G401 (cell line): ENCODE measurements around the gene PRKAG2. TPM values are rescaled to one million over a fixed set of nuclear protein-coding genes. Genes with fewer than 3 reads are reported as not detected.

Experiments used
- DNase-seq: peaks from one replicate; pipeline ENCODE4 v3.0.0-alpha.2; 2015; ENCODE audit warnings: low spot score
- in situ Hi-C: cut with HindIII; loops from 2 replicates; pipeline ENCODE4 v1.10.0; 2016; ENCODE audit warnings: low sequenced_read_pairs, mixed read lengths
- total RNA-seq: library from RNA; depleted of rRNA; stranded (reverse); fragments of >200 nt; shearing (Covaris generic); gene quantifications from 2 replicates; pipeline ENCODE4 v1.2.3, GENCODE V29; 2014

PRKAG2 gene
- total RNA-seq, 1 experiment from 2014 or later: 92.4 TPM

DNA sequence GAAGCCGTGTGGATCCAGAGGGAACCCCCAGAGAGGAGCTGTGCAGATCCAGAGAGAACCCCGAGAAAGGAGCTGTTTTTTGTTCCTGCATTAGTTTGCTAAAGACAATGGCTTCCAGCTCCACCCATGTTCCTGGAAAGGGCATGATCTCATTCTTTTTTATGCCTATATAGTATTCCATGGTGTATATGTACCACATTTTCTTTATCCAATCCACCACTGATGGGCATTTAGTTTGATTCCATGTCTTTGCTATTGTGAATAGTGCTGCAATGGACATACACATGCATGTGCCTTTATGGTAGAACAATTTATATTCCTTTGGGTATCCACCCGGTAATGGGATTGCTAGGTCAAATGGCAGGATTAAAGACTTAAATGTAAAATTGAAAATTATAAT is 261.9 kb downstream of the PRKAG2 start:
- DNase-seq: no peak
- in situ Hi-C loops: no loop called here

DNA sequence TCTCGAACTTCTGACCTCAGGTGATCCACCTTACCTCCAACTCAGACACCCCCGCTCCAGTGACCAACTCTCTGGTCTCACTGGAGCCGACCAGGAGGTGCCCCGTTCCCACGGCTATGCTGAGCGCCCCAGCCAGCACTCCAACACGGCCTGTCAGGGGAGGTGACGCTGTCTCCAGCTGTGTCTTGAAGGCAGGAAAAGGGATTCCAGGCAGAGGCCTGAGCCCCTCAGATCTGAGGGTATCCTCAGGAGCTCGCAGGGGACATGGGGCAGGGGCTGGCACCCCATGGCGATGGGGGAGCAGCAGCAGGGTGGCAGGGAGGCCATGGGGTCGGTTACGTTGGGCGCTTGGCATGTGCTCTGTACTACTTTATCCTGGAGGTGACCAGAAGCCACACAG is 262.9 kb downstream of the PRKAG2 start:
- in situ Hi-C loops: no loop called here
- DNase-seq: no peak

DNA sequence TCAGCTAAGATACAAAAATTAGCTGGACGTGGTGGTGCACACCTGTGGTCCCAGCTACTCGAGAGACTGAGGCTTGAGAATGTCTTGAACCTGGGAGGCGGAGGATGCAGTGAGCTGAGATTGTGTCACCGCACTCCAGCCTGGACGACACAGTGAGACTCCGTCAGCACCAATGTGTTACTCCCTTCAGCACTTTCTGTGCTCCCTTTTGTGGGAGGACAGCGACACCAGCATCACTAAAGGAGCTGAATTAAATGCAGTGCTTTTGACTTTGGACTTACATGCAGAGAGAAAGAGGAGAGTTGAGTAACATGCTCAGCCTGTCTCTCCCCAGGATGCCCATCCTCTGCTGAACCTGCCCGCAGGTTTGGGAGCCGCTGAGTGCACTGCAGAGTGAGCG is 265.0 kb downstream of the PRKAG2 start:
- no peak for DNase-seq
- in situ Hi-C loops: no loop called here

DNA sequence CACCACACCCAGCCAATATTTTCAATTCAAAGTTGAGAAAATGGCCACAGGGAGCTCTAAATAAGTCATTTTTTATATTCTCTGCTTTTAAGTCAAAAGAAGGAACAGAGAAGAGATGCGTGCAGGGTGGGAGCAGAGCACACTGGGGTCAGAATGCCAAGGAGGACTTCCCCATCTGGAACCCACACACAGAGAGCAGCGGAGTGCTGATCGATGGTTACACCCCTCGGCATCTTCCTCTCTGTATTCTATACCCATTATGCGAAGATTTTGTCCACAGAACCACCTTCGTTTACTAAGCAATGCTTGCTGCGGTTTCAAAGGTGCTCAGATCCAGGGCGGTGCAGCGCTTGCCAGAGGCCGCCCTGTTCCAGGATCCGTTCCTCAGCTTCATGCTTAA is 265.9 kb downstream of the PRKAG2 start:
- in situ Hi-C loops: no loop called here
- no peak for DNase-seq

DNA sequence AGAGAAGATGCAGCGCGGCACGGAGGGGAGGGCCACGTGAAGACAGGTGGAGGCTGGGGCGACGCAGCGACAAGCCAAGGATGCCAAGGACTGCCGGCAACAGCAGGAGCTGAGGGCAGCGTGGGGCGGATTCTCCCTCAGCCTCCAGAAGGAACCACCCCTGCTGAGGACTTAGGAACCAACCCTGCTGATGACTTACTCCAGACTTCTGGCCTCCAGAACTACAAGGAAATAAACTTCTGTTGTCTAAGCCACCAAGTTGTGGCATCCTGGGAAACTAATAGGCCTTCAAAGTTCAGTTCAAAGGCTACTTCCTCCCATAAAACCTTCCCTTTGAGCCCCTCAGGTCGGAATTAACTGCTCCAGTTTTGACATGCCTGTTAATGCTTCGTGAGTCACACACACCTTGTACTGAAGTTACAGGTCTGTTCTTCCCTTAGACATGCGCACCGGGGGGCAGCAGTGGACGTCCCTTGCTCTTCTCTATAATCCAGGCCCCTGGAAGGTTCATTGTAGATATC is 268.8 kb downstream of the PRKAG2 start:
- no peak for DNase-seq
- in situ Hi-C loops: no loop called here

DNA sequence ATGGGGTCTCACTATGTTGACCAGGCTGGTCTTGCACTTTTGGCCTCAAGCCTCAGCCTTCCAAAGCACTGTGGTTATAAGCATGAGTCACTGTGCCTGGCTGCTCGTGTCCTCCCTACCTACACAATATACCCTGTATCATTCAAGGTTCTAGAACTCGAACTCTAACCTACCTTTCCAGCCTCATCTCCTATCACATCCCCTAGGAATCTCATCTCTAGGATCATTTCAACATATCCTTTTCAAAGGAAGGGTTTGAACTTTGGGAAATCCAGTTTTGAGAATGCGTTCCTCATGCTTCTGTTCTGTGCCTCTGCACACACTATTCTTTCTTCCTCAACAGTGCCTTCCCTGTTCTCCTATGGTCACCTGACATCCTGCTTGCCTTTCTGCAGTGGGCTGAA is 269.4 kb downstream of the PRKAG2 start:
- in situ Hi-C loops: no loop called here
- no peak for DNase-seq

DNA sequence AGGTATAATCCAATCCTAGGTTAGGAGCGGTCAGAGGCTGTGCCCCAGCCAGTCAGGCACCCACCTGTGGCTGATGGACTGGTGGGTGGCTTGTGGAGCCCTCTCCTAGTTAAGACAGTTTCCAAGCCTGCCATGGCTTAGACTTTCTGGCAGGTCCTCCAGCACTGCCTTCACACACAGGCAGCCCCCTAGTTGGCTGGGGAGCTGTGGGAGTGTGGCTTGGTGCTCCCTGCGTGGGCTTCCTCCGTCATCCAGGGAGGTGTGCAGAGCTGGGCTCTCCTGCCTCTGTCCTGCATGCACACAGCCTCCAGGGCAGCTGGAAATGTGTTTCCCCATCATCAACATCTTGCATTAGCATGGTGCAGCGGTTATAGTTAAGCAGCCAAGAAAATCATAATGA is 273.0 kb downstream of the PRKAG2 start:
- in situ Hi-C loops: no loop called here
- DNase-seq: no peak

DNA sequence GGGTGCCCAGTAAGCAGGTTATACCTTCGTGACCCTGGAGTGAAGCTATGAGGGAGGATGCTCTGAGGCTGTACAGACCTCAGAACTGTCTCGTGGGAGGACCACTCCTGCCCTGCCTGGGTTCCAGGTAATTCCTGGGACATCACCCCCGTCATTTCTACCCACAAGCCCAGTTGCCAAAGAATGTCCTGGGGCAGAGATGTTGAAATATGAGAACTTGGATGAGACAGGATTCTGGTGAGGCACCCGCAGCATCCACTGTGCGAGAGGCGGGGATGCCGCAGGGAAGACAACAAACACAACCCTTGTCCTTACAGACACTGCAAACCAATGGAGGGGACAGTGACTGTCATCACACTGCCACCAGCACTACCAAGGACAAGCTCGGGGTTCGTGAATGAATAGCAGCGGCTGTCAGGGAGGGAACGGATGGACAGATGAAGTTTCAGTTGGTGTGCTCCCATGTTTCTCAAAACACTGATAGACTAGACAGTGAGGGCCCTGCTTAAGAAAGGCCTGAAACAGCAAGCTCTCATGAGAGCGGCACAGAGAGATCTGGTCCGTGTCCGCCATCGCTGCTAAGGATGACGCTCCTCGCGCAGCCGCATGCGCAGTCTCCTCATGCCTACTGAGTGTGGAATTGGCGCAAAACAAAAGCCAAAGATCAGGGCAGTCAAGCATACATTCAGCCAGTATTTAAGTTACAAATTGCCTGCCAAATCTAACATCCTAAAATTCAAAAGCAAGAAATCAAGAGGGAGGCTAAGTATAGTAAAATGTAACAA is 275.2 kb downstream of the PRKAG2 start:
- DNase-seq: no peak
- in situ Hi-C loops: no loop called here

DNA sequence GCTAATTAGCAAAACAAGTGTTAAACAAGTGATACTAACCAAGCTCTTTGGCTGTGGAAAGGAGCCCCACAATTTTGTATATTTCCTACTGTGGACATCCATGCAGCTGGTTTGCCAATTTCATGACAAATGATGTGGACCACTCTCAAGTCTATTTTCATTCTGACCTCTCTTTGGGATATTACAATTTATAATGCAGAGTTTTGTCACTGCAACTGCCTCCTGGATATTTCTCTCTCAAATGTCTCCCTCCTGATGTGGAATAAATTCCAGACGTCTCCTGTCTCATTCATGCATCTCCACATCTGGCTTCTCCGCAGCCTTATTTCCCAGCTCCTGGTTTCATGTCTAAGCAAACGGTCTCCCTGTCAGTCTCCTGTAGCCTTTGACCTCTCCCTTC is 276.6 kb downstream of the PRKAG2 start:
- DNase-seq: no peak
- in situ Hi-C loops: no loop called here

DNA sequence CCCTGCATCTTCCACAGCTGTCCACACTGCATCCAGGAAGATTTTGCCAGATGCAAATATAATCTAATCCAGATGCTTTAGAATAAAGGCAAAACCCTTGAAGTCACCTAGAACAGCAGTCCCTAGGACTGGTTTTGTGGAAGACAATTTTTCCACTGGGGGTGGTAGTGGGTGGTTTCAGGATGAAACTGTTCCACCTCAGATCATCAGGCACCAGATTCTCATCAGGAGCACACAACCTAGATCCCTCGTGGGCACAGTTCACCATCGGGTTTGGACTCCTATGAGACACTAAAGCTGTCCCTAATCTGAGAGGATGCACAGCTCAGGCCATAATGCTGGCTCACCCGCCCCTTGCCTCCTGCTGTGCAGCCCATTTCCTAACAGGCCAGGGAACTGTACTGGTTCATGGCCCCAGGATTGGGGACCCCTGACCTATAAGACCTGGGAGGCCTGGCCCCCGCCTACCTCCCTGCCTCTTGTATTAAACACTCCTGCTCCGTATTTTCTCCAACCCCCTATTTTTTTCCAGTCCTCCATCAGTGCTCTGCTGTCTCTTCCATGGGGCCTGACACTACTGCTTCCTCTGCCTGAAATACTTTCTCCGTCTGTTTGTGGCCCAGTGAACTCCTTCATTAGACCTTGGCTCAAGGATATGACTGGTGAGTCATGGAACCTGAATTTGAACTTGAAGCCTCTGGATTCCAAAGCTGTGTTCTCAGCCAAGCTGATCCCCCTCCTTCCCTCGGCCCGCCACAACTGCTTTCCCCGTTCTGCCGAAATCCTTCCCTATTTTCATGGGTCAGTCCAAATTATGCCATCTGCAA is 277.3 kb downstream of the PRKAG2 start:
- DNase-seq: no peak

DNA sequence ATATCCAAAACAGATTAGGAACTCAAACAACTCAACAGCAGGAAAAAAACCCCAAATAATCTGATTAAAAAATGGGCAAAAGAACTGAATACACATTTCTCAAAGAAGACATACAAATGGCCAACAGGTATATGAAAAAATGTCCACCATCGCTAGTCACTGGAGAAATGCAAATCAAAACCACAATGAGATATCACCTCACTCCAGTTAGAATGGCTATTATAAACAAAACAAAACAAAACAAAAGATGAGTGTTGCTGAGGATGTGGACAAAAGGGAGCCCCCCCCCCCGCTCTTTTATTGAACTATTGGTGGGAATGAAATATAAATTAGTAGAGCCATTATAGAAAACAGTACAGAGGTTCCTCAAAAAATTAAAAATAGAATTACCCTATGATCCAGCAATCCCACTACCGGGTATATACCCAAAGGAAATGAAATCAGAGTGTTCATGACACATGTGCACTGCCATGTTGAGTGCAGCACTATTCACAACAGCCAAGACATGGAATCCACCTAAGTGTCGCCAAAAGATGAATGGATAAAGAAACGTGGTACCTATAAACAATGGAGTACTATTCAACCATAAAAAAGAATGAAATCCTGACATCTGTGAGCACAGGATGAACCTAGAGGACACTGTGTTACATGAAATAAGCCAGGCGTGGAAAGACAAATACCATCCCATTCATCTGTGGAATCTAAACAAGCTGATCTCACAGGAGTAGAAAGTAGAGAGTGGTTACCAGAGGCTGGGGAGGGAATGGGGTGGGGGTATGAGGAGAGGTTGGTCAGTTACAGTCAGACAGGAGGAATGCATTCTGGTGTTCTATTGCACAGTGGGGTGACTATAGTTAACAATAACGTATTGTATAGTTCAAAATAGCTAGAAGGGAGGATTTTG is 279.1 kb downstream of the PRKAG2 start:
- DNase-seq: no peak
- in situ Hi-C loops: no loop called here

More for the DNA sequence above, 277.3 kb downstream of the PRKAG2 start:
- in situ Hi-C loops: no loop called here

DNA sequence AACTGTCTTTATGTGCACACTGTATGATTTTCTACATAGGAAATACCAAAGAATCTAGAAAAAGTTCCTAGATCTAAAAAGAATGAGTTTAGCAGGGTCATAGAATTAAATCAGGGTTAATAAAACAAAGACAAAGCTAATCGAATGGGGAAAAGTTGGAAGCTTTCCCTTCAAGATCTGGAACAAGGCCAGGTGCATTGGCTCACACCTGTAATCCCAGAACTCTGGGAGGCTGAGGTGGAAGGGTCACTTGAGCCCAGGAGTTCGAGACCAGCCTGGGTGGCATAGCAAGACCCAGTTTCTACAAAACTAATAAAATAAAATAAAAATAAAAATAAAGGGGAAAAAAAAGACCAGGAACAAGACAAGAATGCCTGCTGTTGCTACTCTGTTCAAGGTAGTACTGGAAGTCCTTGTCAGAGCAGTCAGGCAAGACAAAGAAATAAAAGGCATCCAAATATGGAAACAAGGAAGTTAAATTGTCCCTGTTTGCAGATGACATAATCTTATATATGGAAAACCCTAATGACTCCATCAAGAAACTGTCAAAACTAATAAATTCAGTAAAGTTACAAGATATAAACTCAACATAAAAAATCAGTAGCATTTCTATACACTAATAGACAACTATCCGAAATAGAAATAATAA is 281.1 kb downstream of the PRKAG2 start:
- DNase-seq: no peak
- in situ Hi-C loops: no loop called here

DNA sequence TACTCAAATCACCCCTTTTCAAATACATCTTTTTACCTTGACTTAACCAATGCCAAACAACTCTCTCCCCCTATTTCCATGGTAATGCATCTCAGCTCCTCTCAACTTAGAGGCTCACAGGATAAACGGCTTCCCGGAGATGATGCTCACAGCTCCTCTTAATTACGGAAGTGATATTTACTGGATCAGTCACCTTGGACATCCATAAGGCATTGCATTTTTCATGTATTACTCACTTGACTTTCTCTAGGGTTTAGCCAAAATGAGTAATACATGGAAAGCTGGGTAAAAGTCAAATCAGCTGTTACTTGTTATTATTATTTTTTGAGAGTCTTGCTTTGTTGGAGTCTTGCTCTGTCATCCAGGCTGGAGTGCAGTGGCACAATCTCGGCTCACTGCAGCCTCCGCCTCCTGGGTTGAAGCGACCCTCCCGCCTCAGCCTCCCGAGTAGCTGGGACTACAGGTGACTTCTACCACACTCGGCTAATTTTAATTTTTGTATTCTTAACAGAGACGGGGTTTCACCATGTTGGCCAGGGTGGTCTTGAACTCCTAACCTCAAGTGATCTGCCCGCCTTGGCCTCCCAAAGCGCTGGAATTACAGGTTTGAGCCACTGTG is 283.9 kb downstream of the PRKAG2 start:
- no peak for DNase-seq
- in situ Hi-C loops: no loop called here

DNA sequence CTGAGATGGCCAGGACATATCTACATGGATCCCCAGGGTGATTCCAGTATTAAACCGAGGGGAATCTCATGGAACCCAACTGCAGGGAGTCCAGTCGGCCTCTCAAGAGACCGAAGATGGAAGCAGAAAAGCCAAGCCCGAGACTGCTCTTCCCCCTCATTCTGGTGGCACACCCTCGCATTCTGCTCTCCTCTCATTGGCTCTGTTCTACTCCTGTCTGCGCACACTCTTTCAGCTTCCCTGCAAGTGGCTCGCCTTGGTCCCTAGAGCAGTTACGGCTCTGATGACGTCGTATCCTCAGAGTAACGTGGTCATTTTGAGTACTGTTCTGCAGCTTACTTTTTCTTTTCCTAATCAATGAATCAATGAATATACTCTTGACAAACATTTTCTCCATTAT is 284.6 kb downstream of the PRKAG2 start:
- in situ Hi-C loops: no loop called here
- DNase-seq: no peak

DNA sequence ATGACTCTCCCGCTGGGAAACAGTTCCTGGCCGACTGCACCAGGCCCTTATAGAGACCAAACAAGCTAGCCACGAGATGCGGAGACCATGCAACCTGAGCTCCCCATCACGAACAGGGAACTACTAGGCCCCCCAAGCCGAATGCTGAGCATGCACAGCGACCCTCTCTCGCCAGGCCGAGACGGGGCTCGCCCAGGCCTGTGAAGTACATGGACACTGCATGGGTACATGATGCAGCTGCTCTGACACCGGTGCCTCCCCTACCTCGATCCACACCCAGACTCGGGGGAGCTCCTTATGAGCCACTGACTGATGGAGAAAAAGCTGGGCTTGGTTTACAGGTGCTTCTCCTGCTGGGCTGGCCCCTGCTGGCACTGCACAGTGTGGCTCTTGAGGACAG is 285.0 kb downstream of the PRKAG2 start:
- in situ Hi-C loops: no loop called here
- DNase-seq: no peak

DNA sequence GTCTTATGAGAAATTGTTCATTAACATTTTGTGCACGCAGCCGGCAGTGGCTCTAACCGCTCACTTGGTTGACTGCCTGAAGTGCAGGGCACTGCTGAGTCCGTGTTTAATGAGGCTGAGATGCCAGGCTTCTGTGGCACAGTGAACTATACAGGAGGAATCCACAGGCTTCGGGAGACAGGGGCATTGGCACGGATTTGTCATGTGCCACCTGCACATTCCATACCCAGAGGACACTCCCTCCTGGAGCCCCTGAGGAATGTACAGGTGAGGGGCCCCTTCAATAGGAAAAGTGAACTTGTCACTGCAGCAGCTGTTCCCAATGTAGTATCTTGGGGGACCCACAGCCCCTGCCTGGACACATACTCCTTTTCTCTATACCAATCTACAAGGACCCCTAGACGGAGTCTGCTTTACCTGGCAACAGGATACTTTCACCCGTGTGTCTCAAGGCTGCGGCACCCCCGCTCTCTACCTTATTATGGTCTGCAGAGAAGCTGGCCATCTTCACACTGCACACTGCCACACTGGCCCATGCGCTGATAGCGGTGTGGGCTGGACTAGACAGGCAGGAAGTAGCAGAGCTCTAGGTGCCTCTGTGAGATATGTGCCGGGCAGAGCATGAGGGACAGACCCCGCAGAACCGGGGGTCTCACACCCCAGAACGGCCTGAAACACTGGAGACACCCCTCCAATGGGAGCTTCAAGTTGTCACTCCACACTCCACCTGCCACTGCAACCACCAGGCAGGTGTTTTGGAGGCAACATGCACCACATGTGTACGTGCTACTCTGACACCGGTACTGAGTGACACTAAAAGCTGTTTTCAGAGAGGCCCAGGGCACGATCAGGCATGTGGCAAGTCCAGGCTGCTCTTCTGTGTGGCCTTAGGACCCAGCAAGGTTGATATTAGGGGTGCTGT is 285.8 kb downstream of the PRKAG2 start:
- in situ Hi-C loops: no loop called here
- DNase-seq: peak; percentile 65

DNA sequence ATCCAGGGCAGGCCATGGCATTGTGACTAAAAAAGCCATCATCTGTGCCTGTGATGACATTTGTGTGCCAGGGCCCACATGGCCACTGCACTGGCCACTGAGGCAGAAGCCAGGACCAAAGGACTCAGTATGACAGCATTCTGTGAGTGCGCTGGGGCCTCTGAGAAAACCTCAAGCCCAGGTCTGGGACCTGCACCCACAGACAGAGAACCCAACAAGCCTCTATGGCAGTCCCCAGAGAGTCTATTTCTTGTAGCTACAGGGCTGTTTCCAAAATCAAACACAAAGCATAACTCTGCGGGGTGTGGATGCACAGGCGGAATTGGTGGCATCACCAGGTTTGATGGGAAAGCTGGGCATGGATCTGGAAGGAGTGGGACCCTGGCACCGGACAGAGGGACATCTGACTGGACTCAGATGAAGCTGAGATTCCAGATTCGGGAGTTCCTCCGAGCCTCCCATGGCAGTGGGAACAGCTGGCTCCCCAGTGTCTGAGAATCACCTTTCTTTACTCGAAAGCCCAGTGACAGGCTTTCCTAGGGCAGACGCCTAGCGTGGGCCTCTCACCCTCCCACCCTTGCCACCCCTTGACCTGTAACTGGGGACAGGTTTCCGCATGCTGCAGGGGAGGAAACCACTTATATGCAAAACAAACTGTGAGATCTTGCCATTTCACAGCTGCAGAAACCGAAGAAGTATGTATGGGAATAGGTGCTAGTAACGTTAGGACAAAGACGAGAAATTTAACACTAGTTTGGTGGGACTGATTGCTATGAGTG is 286.7 kb downstream of the PRKAG2 start:
- DNase-seq: no peak
- in situ Hi-C loops: no loop called here
